GM12872 (cell line): ENCODE measurements around the gene RAD51AP2.
A peak's percentile ranks its signal among the peaks of the same experiment; 100 is the strongest.

Source experiments
- CTCF ChIP-seq: IDR thresholded peaks from 3 replicates; pipeline ENCODE4 v1.5.1; 2011; ENCODE audit warnings: low read depth, mild to moderate bottlenecking, low read length, moderate library complexity; ENCODE audit not compliant: insufficient read depth

RAD51AP2 gene

GRCh38 chr2:17476830-17477229, 41.4 kb downstream of the RAD51AP2 start:
- no peak for TF ChIP-seq CTCF

GRCh38 chr2:17476064-17476463, 42.2 kb downstream of the RAD51AP2 start:
- no peak for TF ChIP-seq CTCF

GRCh38 chr2:17475286-17475685, 43.0 kb downstream of the RAD51AP2 start:
- no peak for TF ChIP-seq CTCF

- no peak for TF ChIP-seq CTCF
Measured at GRCh38 chr2:17471979-17472378, 46.3 kb downstream of the RAD51AP2 start.

GRCh38 chr2:17470855-17471641, 47.2 kb downstream of the RAD51AP2 start:
- peak; percentile 51; the same call in 1 of the 3 replicates for TF ChIP-seq CTCF

GRCh38 chr2:17461087-17461475, 57.2 kb downstream of the RAD51AP2 start:
- TF ChIP-seq CTCF, result no peak
